Measurements from ENCODE around the gene PSG1.
"Not testable (repeated sequence)": the region's sequence is repeated elsewhere in the genome, so short reads cannot be mapped to it uniquely, and the experiment has no call there.

Gene PSG1

DNA sequence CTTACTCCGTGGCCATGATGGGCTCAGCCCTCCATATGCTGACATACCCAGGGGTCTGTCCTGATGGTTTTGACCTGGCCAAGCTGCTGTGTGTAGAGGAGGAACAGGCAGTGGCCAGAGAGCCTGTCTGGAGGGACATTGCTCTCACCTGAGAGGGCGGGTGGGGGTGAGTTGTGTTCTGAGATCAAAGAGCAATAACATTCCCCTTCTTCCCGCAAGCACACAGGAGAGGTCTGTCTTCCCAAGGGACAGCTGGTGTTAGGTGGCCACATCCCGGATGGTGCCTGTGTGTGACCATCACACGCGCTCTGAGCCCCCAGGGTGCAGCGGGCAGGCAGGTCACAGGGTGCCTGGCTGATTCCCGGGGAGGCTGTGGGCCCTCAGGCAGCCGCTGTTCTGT lies 1.1 kb upstream of the PSG1 start:
- not testable (repeated sequence) for DNase-seq

DNA sequence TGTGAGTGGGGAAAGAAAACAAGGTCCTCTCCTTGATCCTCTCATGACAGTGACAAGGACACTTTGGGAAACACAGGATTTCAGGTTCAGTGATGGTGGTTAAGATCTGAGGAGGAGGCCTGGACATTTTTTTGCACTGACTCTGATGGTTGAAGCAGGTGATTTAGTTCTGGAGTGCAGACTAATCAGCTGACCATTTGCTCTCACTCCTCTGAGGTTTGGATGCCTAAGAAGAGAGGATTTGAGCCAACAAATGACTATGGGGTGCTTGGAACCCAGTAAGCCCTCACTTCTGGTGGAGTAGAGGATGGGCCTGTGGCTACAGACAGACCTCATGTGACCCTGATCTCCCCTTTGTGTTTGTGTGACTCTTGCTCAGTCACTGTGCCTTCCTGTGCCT lies 2.9 kb downstream of the PSG1 start:
- not testable (repeated sequence) for DNase-seq

DNA sequence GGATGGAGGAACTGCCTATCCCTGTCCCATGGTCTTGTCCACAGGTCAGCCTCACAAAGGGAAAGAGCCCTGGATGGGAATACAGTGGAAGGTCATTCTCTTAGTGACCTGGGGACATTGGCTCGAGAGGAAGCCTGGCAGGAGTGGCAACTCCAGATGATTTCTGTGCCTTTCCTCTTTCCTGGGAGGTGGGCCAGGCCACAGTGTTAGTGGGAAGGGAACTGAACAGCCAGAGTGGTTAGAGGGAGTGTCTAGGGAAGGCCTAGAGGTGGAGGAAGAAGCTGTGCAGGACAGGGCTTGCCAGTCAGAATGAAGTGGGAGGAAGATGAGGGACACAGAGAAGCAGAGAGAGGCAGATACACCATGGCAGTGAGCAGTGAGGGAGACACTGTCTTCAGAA lies 3.6 kb downstream of the PSG1 start:
- DNase-seq = not testable (repeated sequence)

DNA sequence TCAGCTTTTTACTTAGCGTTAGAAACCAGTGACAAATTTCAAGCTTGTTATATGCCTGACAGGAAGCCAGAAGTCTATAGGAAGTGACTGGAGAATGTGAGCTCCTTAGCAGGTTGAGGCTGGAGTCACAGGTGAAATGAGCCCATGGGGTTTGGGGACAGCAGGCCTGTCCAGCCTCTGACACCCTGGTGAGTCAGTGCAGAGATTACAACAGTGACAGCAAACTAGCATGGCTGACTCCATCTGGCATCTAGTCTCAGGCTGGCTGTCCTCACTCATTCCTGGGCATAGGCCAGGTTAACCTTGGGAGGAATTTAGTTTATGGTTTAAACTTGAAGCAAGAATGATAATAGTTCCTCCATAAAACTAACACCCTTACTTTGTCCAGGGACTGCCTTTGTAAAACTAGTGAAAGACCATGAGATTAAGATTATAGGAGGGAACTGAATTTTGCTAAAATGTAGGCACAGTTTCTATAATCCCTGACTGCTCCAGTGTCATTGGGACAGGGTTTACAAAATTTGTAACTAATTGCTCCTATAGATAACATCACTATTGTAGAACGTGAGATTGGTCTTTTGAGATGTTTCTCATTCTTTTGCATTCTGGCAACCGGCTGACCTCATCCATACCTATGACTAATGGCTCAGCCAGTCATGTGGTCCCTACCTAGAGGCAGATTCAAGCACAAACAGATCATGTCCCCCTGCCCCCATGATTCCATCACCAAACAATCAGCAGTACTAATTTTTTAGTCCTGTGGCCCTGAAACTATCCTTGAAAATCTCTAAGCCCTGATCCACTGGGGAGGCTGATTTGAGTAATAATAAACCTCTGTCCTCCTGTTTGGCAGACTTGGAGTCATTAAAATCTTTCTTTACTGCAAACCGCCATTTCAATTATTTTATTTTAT lies 4.4 kb downstream of the PSG1 start:
- DNase-seq = not testable (repeated sequence)

DNA sequence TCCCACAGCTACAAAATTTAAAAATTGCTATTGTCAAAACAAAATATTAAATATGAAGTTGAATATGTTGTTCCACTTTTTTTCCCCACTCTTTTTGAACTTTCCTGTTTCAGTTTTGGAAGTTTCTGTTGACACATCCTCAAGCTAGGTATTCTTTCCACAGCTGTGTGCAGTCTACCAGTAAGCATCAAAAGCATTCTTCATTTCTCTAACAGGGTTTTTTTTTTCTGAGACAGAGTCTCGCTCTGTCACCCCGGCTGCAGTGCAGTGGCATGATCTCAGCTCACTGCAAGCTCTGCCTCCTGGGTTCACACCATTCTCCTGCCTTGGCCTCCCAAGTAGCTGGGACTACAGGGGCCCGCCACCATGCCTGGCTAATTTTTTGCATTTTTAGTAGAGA lies 5.4 kb downstream of the PSG1 start:
- DNase-seq = not testable (repeated sequence)

DNA sequence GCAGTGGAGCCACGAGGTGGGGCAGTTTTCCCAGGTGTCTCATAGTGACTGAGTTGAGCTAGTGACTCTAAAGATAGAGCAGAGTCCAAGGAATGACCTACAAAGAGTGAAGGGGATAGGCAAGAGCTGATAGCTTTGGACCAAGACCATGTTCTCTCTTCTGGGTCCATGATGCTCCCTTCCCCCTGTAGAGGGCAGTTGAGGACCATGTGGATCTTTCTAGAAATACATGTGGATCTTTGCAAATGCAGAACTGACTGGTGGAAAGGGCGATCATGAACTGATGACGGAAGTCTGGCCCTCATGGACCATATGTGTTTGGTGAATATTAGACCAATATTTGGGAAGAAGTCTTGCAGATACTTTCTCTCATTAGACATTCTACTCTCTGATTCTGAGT lies 6.9 kb downstream of the PSG1 start:
- no peak for DNase-seq

DNA sequence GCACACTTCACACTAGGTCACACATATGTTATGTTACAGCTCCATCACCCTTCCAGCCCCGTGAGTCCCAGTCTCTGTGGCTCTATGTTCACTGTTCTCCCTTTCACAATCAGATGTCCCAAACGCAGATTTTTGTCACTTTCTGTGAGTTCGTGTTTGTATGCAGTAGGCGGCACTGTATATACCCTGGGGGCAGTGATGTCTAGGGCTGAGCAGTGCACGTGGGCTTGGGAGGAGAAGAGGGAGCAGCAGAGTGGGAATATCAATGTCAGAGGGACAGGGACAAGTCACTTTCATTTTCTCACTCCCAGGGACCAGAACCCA lies 22.0 kb downstream of the PSG1 start:
- DNase-seq = no peak

DNA sequence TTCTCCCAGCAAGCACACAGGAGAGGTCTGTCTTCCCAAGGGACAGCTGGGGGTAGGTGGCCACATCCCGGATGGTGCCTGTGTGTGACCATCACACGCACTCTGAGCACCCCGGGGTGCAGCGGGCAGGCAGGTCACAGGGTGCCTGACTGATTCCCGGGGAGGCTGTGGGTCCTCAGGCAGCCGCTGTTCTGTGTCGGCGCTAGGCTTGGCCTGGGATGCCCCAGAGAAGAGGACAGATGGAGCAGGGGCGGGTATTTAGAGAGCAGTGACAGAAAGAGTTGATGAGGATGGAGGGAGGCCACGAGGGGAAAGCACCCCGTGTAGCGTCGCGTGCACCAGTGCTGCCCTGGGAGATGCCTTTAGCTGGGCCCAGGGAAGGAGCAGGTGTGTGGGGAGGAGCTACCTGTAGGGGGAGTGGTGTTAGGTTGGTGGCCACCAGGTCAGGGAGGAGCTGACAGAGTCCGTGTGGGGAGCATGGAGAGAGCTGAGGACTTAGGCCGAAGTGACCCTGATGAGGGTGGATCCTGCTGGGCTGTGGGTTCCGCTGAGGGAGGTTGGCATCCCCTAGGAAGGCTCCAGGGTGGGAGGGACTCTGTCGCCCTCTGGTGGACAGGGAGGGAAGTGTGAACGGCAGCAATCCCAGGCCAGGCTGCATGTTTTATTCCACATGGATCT lies 22.5 kb downstream of the PSG1 start:
- DNase-seq = not testable (repeated sequence)

DNA sequence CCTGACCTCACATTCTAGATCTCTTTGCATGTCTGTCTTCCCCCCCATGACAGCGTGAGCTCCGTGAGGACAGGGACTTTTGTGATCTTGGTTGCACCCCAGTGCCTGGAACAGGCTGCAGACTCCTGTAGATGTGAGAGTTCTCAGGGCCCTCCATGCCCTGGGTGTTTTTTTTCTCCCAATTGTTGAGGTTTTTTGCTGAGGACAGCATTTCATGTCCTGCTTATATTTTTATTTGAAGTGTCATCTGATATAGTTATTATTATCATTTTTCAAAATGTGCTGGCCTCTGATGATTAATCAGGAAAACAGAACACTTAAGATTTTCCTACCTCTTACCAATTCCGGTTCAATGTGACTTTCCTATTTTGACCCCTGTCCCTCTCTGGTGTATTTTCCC lies 24.8 kb downstream of the PSG1 start:
- DNase-seq = not testable (repeated sequence)

DNA sequence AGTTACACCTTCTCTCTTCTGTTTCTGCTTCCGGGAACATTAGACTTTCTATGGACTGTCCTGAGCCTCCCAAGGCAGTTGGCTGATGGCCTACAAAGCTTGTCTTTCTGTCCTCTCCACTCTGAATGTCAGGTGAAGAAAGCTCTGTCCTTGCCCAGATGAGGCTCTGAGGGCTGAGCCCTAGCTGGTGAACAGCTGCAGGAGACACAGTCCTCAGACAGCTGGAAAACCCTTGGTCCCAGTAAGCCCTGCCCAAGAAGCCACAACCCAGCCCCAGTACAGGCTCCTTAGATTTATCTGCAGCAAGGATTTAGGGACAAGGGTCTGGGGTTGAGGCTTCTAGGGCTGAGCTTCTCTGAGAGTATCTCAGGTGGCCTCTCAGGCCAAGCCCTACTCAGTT lies 26.3 kb downstream of the PSG1 start:
- not testable (repeated sequence) for DNase-seq

DNA sequence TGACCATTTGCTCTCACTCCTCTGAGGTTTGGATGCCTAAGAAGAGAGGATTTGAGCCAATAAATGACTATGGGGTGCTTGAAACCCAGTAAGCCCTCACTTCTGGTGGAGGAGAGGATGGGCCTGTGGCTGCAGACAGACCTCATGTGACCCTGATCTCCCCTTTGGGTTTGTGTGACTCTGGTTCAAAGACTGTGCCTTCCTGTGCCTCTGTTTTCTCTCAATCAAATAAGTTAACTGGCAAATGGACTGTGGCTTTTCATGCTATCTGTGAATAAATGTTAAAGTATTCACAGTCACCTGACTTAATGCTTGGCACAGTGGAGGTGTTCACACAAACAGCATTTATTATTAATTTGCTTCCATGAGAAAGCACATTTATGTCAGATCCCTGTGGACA lies 26.7 kb downstream of the PSG1 start:
- not testable (repeated sequence) for DNase-seq

DNA sequence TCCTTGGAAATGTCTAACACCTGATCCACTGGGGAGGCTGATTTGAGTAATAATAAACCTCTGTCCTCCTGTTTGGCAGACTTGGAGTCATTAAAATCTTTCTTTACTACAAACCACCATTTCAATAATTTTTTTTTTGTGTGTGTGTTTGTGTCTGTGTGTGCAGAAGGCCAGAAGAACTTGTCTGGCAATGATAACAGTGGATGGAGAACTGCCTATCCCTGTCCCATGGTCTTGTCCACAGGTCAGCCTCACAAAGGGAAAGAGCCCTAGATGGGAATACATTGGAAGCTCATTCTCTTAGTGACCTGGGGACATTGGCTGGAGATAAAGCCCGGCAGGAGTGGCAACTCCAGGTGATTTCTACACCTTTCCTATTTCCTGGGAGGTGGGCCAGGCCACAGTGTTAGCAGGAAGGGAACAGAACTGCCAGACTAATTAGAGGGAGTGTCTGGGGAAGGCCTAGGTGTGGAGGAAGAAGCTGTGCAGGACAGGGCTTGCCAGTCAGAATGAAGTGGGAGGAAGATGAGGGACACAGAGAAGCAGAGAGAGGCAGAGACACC lies 27.7 kb downstream of the PSG1 start:
- DNase-seq = not testable (repeated sequence)

DNA sequence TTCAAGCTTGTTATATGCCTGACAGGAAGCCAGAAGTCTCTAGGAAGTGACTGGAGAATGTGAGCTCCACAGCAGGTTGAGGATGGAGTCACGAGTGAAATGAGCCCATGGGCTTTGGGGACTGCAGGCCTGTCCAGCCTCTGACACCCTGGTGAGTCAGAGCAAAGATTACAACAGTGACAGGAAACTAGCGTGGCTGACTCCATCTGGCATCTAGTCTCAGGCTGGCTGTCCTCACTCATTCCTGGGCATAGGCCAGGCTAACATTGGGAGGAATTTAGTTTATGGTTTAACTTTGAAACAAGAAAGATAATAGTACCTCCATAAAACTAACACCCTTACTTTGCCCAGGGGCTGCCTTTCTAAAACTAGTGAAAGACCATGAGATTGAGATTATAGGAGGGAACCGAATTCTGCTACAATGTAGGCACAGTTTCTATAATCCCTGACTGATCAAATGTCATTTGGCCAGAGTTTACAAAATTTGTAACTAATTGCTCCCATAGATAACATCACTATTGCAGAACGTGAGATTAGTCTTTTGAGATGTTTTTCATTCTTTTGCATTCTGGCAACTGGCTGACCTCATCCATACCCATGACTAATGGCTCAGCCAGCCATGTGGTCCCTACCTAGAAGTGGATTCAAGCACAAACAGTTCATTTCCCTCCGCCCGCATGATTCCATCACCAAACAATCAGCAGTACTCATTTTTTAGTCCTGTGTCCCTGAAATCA lies 28.4 kb downstream of the PSG1 start:
- no peak for DNase-seq

DNA sequence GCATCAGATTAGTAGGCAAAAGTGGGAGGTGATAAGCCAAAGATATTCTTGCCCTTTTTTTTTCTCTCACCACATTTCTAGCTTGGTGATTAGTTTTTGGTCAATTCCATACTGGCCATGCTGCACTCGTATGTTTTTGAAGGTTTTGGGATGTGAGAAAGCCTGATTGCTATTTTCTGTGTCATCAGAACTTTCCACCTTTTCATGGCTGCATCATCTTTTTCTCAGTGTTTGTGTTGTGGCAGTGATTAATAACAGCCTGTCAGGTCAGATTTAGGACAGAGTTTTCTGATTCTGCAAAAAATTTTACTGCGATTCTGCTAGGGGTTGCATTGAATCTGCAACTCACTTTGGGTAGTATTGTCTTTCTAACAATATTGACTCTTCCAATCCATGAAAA lies 32.9 kb downstream of the PSG1 start:
- DNase-seq = no peak

DNA sequence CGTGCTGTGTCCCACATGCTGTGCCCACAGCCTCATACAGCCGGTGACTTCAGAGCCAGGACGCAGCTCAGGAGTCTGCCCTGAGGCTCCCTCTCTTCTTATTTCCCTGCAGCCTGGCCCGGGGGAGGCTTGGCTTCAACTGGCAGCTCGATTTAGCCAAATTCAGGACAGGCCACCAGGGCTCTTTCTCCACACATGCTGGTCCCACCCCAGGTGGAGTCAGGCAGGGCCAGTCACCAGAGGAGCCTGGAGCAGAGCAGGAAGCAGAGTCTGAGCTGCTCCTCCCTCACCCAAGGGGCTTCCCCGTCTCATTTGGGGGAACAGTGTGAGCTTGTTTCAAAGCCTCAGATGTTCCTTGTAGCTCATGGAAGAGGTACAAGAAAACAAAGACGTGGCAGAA lies 35.9 kb downstream of the PSG1 start:
- not testable (repeated sequence) for DNase-seq

DNA sequence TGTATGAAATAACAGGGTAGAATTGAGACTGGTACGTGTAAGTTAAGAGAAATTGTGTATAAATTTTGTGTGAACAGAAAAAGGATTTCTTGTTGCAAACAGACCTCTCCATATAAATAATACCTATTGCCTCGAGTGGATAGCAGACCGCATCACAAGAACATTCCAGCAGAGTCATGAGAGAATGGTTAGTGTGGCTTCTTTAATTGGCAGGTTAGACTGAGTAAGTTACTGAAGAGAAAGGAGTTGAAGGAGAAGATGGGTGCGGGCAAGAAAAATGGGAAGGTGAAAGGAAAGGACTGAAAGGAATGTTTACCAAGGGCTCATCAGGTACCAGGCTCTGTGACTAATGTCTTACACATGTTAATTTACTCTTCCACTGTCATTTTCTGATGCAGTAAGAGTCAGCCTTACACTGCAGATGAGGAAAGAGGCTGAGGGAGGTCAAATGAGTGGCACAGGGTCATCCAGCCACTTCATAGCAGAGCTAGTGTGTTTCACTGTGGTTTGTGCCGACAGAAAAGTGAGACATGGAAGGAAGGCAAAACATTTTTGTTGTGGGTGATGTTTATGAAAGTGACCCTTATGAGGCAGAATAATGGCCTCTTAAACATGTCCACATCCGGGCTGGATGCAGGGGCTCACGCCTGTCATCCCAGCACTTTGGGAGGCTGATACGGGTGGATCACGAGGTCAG lies 46.6 kb downstream of the PSG1 start:
- DNase-seq = not testable (repeated sequence)

DNA sequence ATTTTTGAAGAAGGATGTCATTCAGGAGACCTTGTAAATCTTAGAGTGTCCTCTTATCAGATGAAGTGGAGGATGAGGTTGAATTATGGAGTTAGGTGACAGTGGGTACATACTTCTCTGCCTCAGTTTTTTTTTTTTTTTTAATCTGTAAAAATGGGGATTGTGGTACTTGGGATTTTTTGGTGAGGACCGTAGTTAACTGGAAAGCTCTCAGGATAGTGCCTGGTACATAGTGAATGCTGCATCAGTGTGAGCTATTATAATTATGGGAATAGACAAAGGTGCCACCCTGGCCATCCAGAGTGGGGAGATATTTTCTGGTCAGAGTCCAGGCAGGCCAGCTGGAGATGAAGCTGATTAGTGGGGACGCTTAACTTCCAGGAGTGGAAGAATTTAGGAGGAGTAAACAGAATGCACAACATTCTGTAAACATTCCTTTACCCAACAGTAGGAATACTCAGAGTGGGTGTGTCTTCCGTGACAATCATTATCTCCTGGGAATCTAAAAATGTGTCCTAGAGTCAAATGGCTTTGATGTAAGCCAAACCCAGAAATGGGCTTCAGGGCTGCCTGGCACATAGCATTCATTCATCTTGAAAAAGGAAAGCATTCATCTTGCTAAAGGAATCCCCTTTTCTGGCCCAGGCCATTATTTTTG lies 47.4 kb downstream of the PSG1 start:
- not testable (repeated sequence) for DNase-seq

DNA sequence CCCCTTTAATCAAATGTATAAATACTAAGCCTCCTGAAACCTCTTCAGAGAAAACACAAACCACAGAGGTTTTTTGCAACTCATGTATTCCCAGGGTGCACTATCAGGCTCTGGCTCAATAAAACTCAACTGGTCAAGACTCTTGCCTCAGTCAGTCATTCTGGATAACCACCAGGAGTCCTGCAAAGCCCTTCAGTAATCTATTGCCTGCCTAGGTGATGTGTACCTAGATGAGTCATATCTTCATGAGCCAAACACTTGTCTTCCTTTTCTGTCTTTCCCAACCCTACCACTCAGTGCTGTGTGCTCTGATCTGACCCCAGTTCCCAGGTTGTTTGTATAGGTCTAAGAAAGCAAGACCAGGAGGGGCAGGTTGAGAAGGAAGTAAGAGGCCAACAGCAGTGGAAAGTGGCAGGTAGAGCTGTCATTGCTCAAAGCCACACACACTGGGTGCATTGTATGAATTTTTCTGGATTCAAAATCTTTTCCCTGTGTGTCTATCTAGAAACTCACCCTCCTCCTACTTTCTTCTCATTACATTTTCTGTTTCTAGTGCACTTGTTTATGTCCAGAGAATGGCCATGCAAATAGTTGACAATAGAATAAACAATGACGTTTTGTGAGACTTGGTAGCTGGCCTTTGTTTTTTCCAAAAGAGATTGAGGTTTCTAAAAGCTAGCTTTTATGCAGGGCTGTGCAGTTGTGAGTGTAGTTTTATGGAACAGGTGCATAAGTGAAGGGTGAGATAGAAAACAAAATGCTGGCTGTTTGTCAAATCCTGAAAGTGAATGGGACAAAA lies 48.1 kb downstream of the PSG1 start:
- DNase-seq = no peak

DNA sequence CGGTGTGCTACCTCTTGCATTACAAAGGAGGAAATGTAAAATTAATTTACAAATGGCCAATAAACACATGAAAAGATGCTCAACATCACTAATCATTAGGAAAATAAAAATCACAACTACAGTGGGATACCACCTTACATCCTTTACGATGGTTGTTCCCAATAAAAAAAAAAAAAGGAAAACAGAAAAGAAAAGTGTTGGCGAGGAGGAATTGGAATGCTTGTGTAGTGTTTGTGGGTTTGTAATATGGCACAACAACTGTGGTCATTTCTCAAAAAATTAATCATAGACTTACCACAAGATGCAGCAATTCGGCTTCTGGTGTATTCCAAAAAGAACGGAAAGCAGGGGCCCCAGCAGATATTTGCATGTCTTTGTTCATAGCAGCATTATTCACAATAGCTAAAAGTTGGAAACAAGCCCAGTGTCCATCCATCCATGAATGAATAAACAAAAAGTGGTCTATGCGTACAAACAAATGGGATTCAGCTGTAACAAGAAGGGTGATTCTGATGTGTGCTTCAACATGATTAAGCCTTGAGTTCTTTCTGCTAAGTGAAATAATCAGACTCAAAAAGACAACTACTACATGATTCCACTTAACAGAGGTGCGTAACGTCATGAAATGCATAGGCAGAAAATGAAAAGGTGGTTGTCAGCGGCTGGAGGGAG lies 58.1 kb downstream of the PSG1 start:
- DNase-seq = peak; percentile 0

DNA sequence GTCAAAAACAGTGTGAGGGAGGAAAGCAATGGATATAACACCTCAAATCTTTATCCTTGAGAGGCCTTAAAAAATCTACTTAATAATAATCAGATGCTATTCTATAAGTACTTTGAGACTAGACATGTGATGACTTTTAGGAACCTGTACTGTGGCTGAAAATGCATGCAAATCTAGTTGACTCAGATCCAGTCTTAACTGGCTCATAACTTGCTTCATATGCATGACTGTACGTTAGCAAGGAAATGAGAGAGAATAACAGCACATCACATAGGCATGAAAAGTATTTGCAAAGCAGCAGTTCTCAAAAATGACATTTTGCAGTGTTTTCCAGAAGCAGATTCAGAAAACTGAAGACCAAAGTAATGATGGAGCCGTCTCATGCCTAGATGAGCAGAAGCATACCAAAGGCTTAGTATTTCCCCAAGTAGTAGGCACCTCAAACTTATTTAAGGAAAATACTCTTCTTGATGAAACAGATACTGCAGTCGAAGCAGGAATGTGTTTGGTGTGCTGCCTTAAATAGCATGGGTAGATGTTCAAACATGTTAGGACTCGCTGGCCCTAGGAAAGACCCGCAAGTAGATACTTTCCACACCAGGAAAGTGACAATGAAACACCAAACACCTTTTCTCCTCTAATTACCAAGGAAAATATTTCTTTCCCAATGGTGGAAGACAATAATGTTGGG lies 59.4 kb downstream of the PSG1 start:
- not testable (repeated sequence) for DNase-seq
